ENCODE data around the gene ATP2B1. TPM values are rescaled to one million over a fixed set of nuclear protein-coding genes. Genes with fewer than 3 reads are reported as not detected.
"Not testable (repeated sequence)": the region's sequence is repeated elsewhere in the genome, so short reads cannot be mapped to it uniquely, and the experiment has no call there.

The ATP2B1 gene
- polyA plus RNA-seq, 10 donors, result 61.0 to 114 (median 82.6) TPM

GRCh38 chr12:89721291-89721987, 12.8 kb upstream of the ATP2B1 start:
- peak in 1 of 3 donors; percentile 26 for DNase-seq

GRCh38 chr12:89717759-89718523, 9.3 kb upstream of the ATP2B1 start:
- DNase-seq, result no peak

- no peak for DNase-seq
These were observed 4.1 kb upstream of the ATP2B1 start for GRCh38 chr12:89712706-89713105.

GRCh38 chr12:89710873-89711750, 2.5 kb upstream of the ATP2B1 start:
- DNase-seq, result peak in 2 of 3 donors; percentile 7 to 41

- peak in 1 of 3 donors; percentile 11 for DNase-seq
These were observed 1.6 kb upstream of the ATP2B1 start for GRCh38 chr12:89709995-89710872.

- peak; percentile 99 to 100 (median 99) for DNase-seq
These were observed 738 bp upstream of the ATP2B1 start for GRCh38 chr12:89709157-89709994.

- DNase-seq, result peak; percentile 20 to 71 (median 31)
These were observed 704 bp downstream of the ATP2B1 start for GRCh38 chr12:89707703-89708564.

GRCh38 chr12:89706986-89707702, 1.5 kb downstream of the ATP2B1 start:
- peak in 2 of 3 donors; percentile 14 to 51 for DNase-seq

GRCh38 chr12:89706551-89706950, 2.1 kb downstream of the ATP2B1 start:
- no peak for DNase-seq

GRCh38 chr12:89704457-89704856, 4.2 kb downstream of the ATP2B1 start:
- no peak for DNase-seq

- no peak for DNase-seq
These were observed 4.9 kb downstream of the ATP2B1 start for GRCh38 chr12:89703768-89704167.

GRCh38 chr12:89702503-89702902, 6.1 kb downstream of the ATP2B1 start:
- DNase-seq, result no peak

GRCh38 chr12:89701606-89702206, 6.9 kb downstream of the ATP2B1 start:
- DNase-seq, result no peak

- no peak for DNase-seq
These were observed 8.3 kb downstream of the ATP2B1 start for GRCh38 chr12:89700191-89700810.

GRCh38 chr12:89698607-89699006, 10.0 kb downstream of the ATP2B1 start:
- no peak for DNase-seq

- not testable (repeated sequence) for DNase-seq
These were observed 10.9 kb downstream of the ATP2B1 start for GRCh38 chr12:89697728-89698127.

- DNase-seq, result no peak
These were observed 11.3 kb downstream of the ATP2B1 start for GRCh38 chr12:89697296-89697695.

- no peak for DNase-seq
These were observed 12.8 kb downstream of the ATP2B1 start for GRCh38 chr12:89695830-89696229.
